ENCODE results near the gene GSTCD. TPM values are rescaled to one million over a fixed set of nuclear protein-coding genes. Genes with fewer than 3 reads are reported as not detected.

GSTCD gene
- total RNA-seq, 1 donor from 2014 or later, result 65.3 TPM

DNA sequence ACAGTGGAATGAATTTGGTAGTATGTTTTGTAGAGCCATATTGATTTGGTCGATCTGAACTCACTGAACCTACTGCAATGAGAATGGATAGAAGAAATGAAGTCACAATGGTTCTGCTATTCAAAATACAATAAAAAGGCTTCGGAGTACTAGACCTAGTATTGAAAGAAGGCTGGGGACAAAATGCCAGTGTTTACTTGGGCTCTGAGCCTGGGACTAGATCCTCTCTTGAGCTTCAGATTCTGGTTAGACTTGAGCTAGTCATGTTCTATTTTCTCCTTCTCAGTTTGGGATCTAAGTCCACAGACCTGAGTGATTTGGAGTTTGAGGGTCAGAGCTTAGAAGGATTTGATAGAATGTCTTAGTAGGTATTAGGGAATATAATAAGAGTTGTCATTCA lies 10.0 kb upstream of the GSTCD start:
- Mint-ChIP-seq H3K27ac (no peak overlapping the region), H3K9me3 (no peaks in the 10 kb centered on the region), H3K4me3 (no peak overlapping the region), H3K4me1 (no peaks in the 10 kb centered on the region), H3K27me3 (ENCODE audit: insufficient read depth, low read depth) (peaks cover 2% of the 10 kb centered on the region), H3K36me3 (peaks cover 9% of the 10 kb centered on the region)
- no peak overlapping the region for H3K9ac ChIP-seq
- no peaks in the 10 kb centered on the region for H3F3A ChIP-seq (ENCODE audit: low read depth)
- no peaks in the 10 kb centered on the region for H3K27me3 ChIP-seq
- H3K27ac ChIP-seq, result no peak overlapping the region
- peaks cover 6% of the 10 kb centered on the region for H3K79me2 ChIP-seq (ENCODE audit: low read depth)
- H3K4me1 ChIP-seq, result no peaks in the 10 kb centered on the region
- H3K4me2 ChIP-seq, result no peak overlapping the region
- H3K4me3 ChIP-seq, result no peak overlapping the region
- H3K36me3 ChIP-seq, result no peaks in the 10 kb centered on the region
- no peaks in the 10 kb centered on the region for H4K20me1 ChIP-seq (ENCODE audit: low read depth)
- H3K9me3 ChIP-seq (ENCODE audit: low read depth), result no peaks in the 10 kb centered on the region
- no peak overlapping the region for H2AFZ ChIP-seq (replicated peaks)
- no peak for TF ChIP-seq EZH2 (IDR thresholded peaks at IDR 0.05)
- no peak for TF ChIP-seq EZH2phosphoT487 (IDR thresholded peaks at IDR 0.05)
- TF ChIP-seq, protein P1, sequence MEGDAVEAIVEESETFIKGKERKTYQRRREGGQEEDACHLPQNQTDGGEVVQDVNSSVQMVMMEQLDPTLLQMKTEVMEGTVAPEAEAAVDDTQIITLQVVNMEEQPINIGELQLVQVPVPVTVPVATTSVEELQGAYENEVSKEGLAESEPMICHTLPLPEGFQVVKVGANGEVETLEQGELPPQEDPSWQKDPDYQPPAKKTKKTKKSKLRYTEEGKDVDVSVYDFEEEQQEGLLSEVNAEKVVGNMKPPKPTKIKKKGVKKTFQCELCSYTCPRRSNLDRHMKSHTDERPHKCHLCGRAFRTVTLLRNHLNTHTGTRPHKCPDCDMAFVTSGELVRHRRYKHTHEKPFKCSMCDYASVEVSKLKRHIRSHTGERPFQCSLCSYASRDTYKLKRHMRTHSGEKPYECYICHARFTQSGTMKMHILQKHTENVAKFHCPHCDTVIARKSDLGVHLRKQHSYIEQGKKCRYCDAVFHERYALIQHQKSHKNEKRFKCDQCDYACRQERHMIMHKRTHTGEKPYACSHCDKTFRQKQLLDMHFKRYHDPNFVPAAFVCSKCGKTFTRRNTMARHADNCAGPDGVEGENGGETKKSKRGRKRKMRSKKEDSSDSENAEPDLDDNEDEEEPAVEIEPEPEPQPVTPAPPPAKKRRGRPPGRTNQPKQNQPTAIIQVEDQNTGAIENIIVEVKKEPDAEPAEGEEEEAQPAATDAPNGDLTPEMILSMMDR (IDR thresholded peaks at IDR 0.05), result no peak
- DNase-seq (ENCODE audit: low spot score), result no peak

DNA sequence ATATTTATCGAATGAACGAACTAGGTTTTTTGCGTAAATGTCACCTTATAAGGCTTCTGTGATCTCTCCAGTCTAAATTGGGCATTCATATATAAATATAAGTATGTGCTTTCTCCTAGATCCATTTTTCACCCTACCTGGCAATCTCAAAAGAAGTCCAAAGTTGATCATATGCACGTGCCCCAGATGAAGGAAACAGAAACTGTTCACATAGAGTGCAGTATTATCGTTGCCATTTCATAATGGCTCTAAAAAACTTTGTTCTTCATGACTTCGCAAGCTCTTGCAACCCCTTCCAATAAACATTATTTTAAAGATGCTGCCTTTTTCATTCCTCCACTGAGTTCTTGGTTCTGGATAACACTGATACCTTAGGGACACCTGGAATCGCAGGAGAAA lies 803 bp upstream of the GSTCD start:
- Mint-ChIP-seq H3K4me3 (peak overlapping the region; percentile 94), H3K27ac (peak overlapping the region; percentile 97), H3K9me3 (no peaks in the 10 kb centered on the region), H3K27me3 (ENCODE audit: insufficient read depth, low read depth) (no peaks in the 10 kb centered on the region), H3K4me1 (peaks cover 11% of the 10 kb centered on the region), H3K36me3 (peaks cover 6% of the 10 kb centered on the region)
- Histone ChIP-seq H3K27ac (peak overlapping the region; percentile 66), H3K36me3 (no peaks in the 10 kb centered on the region), H3K4me3 (peak overlapping the region; percentile 78), H3K79me2 (ENCODE audit: low read depth) (peaks cover 69% of the 10 kb centered on the region), H3K4me2 (peak overlapping the region; percentile 88), H4K20me1 (ENCODE audit: low read depth) (peaks cover 4% of the 10 kb centered on the region), H2AFZ (replicated peaks) (peak overlapping the region; percentile 92), H3K9ac (peak overlapping the region; percentile 65), H3K4me1 (peaks cover 23% of the 10 kb centered on the region), H3K27me3 (no peaks in the 10 kb centered on the region), H3K9me3 (ENCODE audit: low read depth) (no peaks in the 10 kb centered on the region), H3F3A (ENCODE audit: low read depth) (peaks cover 14% of the 10 kb centered on the region)
- no peak for DNase-seq (ENCODE audit: low spot score)
- TF ChIP-seq, protein P1 (IDR thresholded peaks at IDR 0.05), result no peak
- no peak for TF ChIP-seq EZH2phosphoT487 (IDR thresholded peaks at IDR 0.05)
- TF ChIP-seq EZH2 (IDR thresholded peaks at IDR 0.05), result no peak

DNA sequence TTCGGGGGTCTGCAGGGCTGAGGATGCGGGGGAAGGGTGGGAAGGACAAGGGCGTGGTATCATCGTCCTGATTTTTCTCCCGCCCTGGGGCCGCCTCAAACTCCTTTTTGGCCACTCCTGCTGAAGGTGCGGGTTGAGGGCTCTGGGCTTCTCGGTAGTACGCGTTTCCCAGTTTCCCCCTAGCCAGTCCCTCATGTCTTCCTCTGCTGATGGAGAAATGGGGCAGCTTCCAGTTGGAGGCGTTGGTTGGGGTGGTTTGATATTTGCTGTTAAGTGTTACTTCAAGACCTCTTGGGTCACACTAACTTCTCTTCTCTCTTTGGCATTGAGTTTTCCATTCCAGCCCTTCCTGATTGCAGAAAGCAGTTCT lies 482 bp downstream of the GSTCD start:
- Mint-ChIP-seq H3K4me3 (peak overlapping the region; percentile 94), H3K9me3 (no peaks in the 10 kb centered on the region), H3K36me3 (peaks cover 6% of the 10 kb centered on the region), H3K27ac (peak overlapping the region; percentile 27), H3K4me1 (peaks cover 11% of the 10 kb centered on the region), H3K27me3 (ENCODE audit: insufficient read depth, low read depth) (no peaks in the 10 kb centered on the region)
- TF ChIP-seq, protein P1 (IDR thresholded peaks at IDR 0.05), result no peak
- TF ChIP-seq EZH2phosphoT487 (IDR thresholded peaks at IDR 0.05), result no peak
- peaks cover 82% of the 10 kb centered on the region for H3K79me2 ChIP-seq (ENCODE audit: low read depth)
- H4K20me1 ChIP-seq (ENCODE audit: low read depth), result peaks cover 4% of the 10 kb centered on the region
- H3K9ac ChIP-seq, result peak overlapping the region; percentile 89
- H3K36me3 ChIP-seq, result no peaks in the 10 kb centered on the region
- H3K9me3 ChIP-seq (ENCODE audit: low read depth), result no peaks in the 10 kb centered on the region
- peak overlapping the region; percentile 78 for H3K4me3 ChIP-seq
- H3K4me1 ChIP-seq, result peaks cover 23% of the 10 kb centered on the region
- H2AFZ ChIP-seq (replicated peaks), result peak overlapping the region; percentile 91
- DNase-seq (ENCODE audit: low spot score), result peak; percentile 61
- H3F3A ChIP-seq (ENCODE audit: low read depth), result peaks cover 14% of the 10 kb centered on the region
- no peaks in the 10 kb centered on the region for H3K27me3 ChIP-seq
- H3K4me2 ChIP-seq, result peak overlapping the region; percentile 93
- H3K27ac ChIP-seq, result peak overlapping the region; percentile 91

Data from neural progenitor cell (in vitro differentiated cells).